Measurements from ENCODE around the gene PNMA8B. TPM values are rescaled to one million over a fixed set of nuclear protein-coding genes. Genes with fewer than 3 reads are reported as not detected.
A peak's percentile ranks its signal among the peaks of the same experiment; 100 is the strongest.

PNMA8B gene
- total RNA-seq, 1 donor from 2014 or later, result 2.4 TPM

DNA sequence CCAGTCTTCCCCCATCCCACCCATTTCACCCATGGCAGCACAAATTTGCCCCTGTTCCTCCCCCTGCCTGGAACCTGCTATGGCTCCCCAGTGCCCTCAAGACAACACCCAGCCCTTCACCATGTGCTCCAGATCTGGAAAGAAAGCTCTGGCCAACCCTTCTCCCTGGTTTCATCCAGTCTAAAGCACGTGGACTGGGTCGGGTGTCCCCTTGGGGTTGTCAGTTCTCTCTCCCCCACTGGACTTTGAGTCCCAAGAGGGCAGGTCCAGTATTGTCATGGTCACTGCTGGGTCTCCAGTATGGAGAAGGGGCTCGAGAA, 19.6 kb upstream of the PNMA8B start:
- Mint-ChIP-seq H3K27me3 (peaks cover 13% of the 10 kb centered on the region), H3K4me1 (ENCODE audit: unreplicated experiment) (peaks cover 7% of the 10 kb centered on the region), H3K36me3 (no peaks in the 10 kb centered on the region), H3K27ac (no peak overlapping the region), H3K9me3 (no peaks in the 10 kb centered on the region), H3K4me3 (no peak overlapping the region)
- no peak for DNase-seq (ENCODE audit: extremely low spot score, unreplicated experiment)
- no peak for TF ChIP-seq CTCF (conservative IDR thresholded peaks at IDR 0.05)

DNA sequence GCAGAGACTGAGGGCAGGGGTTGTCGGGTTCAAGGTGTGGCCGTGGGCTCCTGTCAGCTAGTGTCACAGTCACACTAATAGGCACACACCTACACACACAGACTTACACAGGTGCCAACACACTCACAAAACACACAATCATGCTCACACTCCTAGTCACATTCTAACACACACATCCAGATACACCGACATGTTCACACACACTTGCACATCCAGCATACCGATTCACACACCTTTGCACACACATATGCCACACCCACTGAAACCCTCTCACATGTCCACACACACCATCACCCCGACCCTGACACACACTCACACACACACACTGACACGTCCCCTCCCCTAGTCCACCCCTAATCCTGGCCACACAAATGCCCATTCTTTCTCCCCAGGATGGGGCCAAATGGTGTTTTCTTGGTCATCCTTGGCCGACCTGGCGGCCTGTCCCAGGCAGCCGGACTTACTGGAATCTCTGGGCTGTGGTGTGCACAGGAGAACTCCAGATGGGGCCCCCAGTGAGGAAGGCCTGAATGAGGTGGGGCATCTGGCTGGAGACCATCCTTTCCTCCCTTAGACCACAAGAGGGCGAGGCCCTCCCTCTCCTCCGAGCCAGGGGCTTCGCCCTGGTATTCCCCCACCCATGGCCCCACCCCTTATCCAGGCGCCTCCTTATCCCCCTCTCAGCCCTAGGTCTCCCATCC, 19.1 kb upstream of the PNMA8B start:
- Mint-ChIP-seq H3K4me1 (ENCODE audit: unreplicated experiment) (peaks cover 7% of the 10 kb centered on the region), H3K36me3 (no peaks in the 10 kb centered on the region), H3K9me3 (no peaks in the 10 kb centered on the region), H3K27ac (no peak overlapping the region), H3K4me3 (no peak overlapping the region), H3K27me3 (peaks cover 13% of the 10 kb centered on the region)
- TF ChIP-seq CTCF (conservative IDR thresholded peaks at IDR 0.05), result no peak
- DNase-seq (ENCODE audit: extremely low spot score, unreplicated experiment), result no peak

DNA sequence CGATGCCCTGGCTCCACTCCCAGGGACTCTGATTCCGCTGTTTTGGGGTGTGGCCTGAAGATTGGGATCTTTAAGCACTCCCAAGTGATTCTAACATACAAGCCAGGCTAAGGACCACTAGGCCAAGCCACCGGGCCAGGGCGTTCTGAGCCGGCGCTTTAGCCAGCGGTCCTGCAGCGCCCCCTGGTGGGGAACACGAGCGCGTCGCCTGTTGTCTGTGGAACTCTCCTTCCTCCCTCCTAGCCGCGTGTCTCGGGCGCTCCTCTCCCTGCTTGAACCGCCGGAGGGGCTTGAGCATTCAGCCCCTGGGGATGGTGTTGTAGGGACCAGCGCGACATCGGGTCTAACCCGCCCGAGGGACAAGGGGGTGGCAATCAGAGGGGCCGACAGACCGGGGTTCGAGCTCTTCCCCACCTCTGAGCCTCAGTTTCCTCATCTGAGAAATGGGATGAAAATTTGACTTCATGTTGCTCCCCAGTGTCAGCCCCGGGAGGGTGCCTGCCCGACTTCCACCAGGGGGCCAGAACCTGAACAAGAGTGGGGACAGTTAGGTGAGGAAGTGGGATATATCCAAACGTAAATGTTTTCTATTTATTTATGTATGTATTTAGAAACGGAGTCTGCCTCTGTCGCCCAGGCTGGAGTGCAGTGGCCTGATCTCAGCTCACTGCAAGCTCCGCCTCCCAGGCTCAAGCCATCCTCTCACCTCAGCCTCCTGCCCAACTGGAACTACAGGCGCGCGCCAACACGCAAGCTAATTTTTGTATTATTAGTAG, 18.0 kb upstream of the PNMA8B start:
- Mint-ChIP-seq H3K9me3 (no peaks in the 10 kb centered on the region), H3K4me1 (ENCODE audit: unreplicated experiment) (peaks cover 7% of the 10 kb centered on the region), H3K36me3 (no peaks in the 10 kb centered on the region), H3K4me3 (no peak overlapping the region), H3K27ac (no peak overlapping the region), H3K27me3 (peaks cover 13% of the 10 kb centered on the region)
- DNase-seq (ENCODE audit: extremely low spot score, unreplicated experiment), result peak; percentile 94
- peak; percentile 99 for TF ChIP-seq CTCF (conservative IDR thresholded peaks at IDR 0.05)

GRCh38 chr19:46511237-46511636, 15.6 kb upstream of the PNMA8B start:
- H3K4me3 Mint-ChIP-seq, result no peak overlapping the region
- peaks cover 13% of the 10 kb centered on the region for H3K27me3 Mint-ChIP-seq
- no peak overlapping the region for H3K27ac Mint-ChIP-seq
- H3K9me3 Mint-ChIP-seq, result no peaks in the 10 kb centered on the region
- H3K36me3 Mint-ChIP-seq, result no peaks in the 10 kb centered on the region
- peaks cover 7% of the 10 kb centered on the region for H3K4me1 Mint-ChIP-seq (ENCODE audit: unreplicated experiment)
- no peak for DNase-seq (ENCODE audit: extremely low spot score, unreplicated experiment)
- TF ChIP-seq CTCF (conservative IDR thresholded peaks at IDR 0.05), result no peak

DNA sequence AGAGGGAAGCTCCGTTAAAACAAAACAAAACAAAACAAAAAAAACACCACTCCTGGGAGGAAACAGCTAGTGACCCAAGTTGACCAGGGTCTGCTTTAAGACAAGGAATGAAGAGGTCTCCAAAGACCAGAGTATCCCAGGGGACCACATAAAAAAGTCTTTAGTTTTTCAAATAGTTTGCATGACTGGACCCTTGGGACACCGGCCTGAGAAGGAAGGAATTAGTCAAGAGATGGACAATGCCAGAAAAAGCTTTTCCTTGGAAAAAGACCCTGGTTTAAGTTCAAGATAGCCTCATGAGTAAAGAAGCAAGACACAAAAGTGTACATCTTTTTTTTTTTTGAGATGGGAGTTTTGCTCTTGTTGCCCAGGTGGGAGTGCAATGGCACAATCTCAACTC, 12.5 kb upstream of the PNMA8B start:
- peaks cover under 1% of the 10 kb centered on the region for H3K27me3 Mint-ChIP-seq
- H3K27ac Mint-ChIP-seq, result no peak overlapping the region
- H3K4me3 Mint-ChIP-seq, result no peak overlapping the region
- H3K36me3 Mint-ChIP-seq, result no peaks in the 10 kb centered on the region
- H3K4me1 Mint-ChIP-seq (ENCODE audit: unreplicated experiment), result peaks cover 1% of the 10 kb centered on the region
- DNase-seq (ENCODE audit: extremely low spot score, unreplicated experiment), result no peak
- H3K9me3 Mint-ChIP-seq, result no peaks in the 10 kb centered on the region
- TF ChIP-seq CTCF (conservative IDR thresholded peaks at IDR 0.05), result no peak
